Osteoblast (primary cell): ENCODE data around the gene TTLL10. TPM values are rescaled to one million over a fixed set of nuclear protein-coding genes. Genes with fewer than 3 reads are reported as not detected.

Experiments used
- DNase-seq: peaks from one replicate; pipeline ENCODE4 v3.0.0; 2011; ENCODE audit warnings: low spot score, mixed read lengths; ENCODE audit not compliant: insufficient read length; ENCODE audit errors: missing footprints
- H2AFZ ChIP-seq: 2 replicates; pipeline ENCODE4 v1.6.0; 2011; ENCODE audit warnings: mild to moderate bottlenecking, low read length
- H3K27ac ChIP-seq: 2 replicates; pipeline ENCODE4 v1.5.1; 2011; ENCODE audit warnings: mild to moderate bottlenecking, low read depth, low read length, moderate library complexity
- H3K27me3 ChIP-seq: 2 replicates; pipeline ENCODE4 v1.6.0; 2012; ENCODE audit warnings: mild to moderate bottlenecking, control low read depth, inconsistent platforms, low read length, moderate library complexity; ENCODE audit not compliant: insufficient read depth
- H3K36me3 ChIP-seq: 2 replicates; pipeline ENCODE4 v1.5.1; 2011; ENCODE audit warnings: mild to moderate bottlenecking, low read length, control low read depth, moderate library complexity; ENCODE audit not compliant: insufficient read depth
- H3K4me1 ChIP-seq: 2 replicates; pipeline ENCODE4 v1.5.1; 2011; ENCODE audit warnings: mild to moderate bottlenecking, low read length, control low read depth, moderate library complexity; ENCODE audit not compliant: insufficient read depth
- H3K4me2 ChIP-seq: 2 replicates; pipeline ENCODE4 v1.6.0; 2011; ENCODE audit warnings: mild to moderate bottlenecking, low read length; ENCODE audit not compliant: insufficient read depth
- H3K4me3 ChIP-seq: fragments of 200-600 bp; sonication (generic); 3 replicates; pipeline ENCODE4 v1.5.1; 2012; ENCODE audit warnings: mild to moderate bottlenecking, low read length, inconsistent platforms; ENCODE audit not compliant: insufficient read depth
- H3K79me2 ChIP-seq: 2 replicates; pipeline ENCODE4 v1.6.0; 2012; ENCODE audit warnings: mild to moderate bottlenecking, low read length, control low read depth, inconsistent platforms; ENCODE audit not compliant: insufficient read depth
- H3K9me3 ChIP-seq: 2 replicates; pipeline ENCODE4 v1.5.1; 2011; ENCODE audit warnings: low read depth, low read length, control low read depth
- H4K20me1 ChIP-seq: 2 replicates; pipeline ENCODE4 v1.6.0; 2012; ENCODE audit warnings: mild to moderate bottlenecking, low read length, control low read depth; ENCODE audit not compliant: insufficient read depth
- total RNA-seq: library from RNA; depleted of rRNA; stranded (reverse); fragments of >200 nt; gene quantifications from 2 replicates; pipeline ENCODE4 v1.2.3, GENCODE V29; 2012
- TF ChIP-seq, protein P1 (sequence below): IDR thresholded peaks from 2 replicates; pipeline ENCODE4 v1.5.1; 2011; ENCODE audit warnings: mild to moderate bottlenecking, low read depth, low read length, moderate library complexity; ENCODE audit errors: extremely low read depth

The TTLL10 gene
- total RNA-seq, 1 donor = not detected

- Histone ChIP-seq H2AFZ (no peak overlapping the region), H3K4me1 (no peaks in the 10 kb centered on the region), H3K27me3 (no peaks in the 10 kb centered on the region), H3K27ac (no peak overlapping the region), H3K79me2 (no peaks in the 10 kb centered on the region), H3K4me2 (no peak overlapping the region), H3K4me3 (no peak overlapping the region), H3K9me3 (no peaks in the 10 kb centered on the region), H3K36me3 (no peaks in the 10 kb centered on the region), H4K20me1 (no peaks in the 10 kb centered on the region)
- DNase-seq = peak; percentile 43
- TF ChIP-seq, protein P1, sequence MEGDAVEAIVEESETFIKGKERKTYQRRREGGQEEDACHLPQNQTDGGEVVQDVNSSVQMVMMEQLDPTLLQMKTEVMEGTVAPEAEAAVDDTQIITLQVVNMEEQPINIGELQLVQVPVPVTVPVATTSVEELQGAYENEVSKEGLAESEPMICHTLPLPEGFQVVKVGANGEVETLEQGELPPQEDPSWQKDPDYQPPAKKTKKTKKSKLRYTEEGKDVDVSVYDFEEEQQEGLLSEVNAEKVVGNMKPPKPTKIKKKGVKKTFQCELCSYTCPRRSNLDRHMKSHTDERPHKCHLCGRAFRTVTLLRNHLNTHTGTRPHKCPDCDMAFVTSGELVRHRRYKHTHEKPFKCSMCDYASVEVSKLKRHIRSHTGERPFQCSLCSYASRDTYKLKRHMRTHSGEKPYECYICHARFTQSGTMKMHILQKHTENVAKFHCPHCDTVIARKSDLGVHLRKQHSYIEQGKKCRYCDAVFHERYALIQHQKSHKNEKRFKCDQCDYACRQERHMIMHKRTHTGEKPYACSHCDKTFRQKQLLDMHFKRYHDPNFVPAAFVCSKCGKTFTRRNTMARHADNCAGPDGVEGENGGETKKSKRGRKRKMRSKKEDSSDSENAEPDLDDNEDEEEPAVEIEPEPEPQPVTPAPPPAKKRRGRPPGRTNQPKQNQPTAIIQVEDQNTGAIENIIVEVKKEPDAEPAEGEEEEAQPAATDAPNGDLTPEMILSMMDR = no peak
Measured at GRCh38 chr1:1182491-1183220, 9.0 kb downstream of the TTLL10 start.

DNA sequence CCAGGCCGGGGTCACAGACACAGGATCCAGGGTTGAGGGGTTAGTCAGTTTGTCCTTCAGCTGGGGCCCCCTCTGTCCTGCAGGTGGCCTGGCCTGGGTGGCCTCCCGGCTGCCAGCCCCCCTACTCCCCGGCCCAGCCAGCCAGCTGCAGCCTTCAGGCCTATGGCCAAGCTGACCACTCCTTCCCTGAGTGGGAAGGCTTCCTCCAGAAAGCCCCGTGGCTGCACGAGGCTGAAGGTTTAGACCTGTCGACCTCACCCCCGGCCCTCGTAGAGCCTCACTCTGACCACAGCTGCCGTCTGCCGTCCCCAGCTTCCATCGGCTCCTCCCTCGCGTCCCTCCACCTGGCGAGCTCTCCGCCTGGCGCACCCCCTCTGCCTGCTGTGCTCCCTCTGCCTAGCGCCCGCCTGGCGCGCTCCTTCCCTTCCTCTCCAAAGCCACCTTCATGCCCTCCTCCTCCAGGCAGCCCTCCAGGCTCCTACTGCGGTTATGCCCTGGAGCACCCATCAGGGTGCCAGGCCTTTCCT, 9.6 kb downstream of the TTLL10 start:
- DNase-seq = peak; percentile 74
- Histone ChIP-seq H3K79me2 (no peaks in the 10 kb centered on the region), H2AFZ (no peak overlapping the region), H3K36me3 (no peaks in the 10 kb centered on the region), H3K27me3 (no peaks in the 10 kb centered on the region), H3K9me3 (no peaks in the 10 kb centered on the region), H3K4me2 (no peak overlapping the region), H4K20me1 (no peaks in the 10 kb centered on the region), H3K4me1 (no peaks in the 10 kb centered on the region), H3K4me3 (no peak overlapping the region), H3K27ac (no peak overlapping the region)
- TF ChIP-seq, protein P1 = no peak

GRCh38 chr1:1183833-1184775, 10.4 kb downstream of the TTLL10 start:
- Histone ChIP-seq H3K79me2 (no peaks in the 10 kb centered on the region), H3K27ac (no peak overlapping the region), H3K9me3 (no peaks in the 10 kb centered on the region), H3K36me3 (no peaks in the 10 kb centered on the region), H4K20me1 (no peaks in the 10 kb centered on the region), H2AFZ (no peak overlapping the region), H3K27me3 (peaks cover 7% of the 10 kb centered on the region), H3K4me3 (no peak overlapping the region), H3K4me2 (no peak overlapping the region), H3K4me1 (no peaks in the 10 kb centered on the region)
- TF ChIP-seq, protein P1 = no peak
- DNase-seq = peak; percentile 84
